HG02970 (cell line): Measurements from ENCODE around the gene AMOTL1.
"Not testable (repeated sequence)": the region's sequence is repeated elsewhere in the genome, so short reads cannot be mapped to it uniquely, and the experiment has no call there.

Experiments
- ATAC-seq: cut with Tn5 transposase; IDR thresholded peaks from one replicate; pipeline ENCODE4 v1.9.1; 2021; ENCODE audit warnings: mild to moderate bottlenecking, moderate library complexity, moderate number of reproducible peaks; ENCODE audit not compliant: unreplicated experiment, low FRiP score

Gene AMOTL1

DNA sequence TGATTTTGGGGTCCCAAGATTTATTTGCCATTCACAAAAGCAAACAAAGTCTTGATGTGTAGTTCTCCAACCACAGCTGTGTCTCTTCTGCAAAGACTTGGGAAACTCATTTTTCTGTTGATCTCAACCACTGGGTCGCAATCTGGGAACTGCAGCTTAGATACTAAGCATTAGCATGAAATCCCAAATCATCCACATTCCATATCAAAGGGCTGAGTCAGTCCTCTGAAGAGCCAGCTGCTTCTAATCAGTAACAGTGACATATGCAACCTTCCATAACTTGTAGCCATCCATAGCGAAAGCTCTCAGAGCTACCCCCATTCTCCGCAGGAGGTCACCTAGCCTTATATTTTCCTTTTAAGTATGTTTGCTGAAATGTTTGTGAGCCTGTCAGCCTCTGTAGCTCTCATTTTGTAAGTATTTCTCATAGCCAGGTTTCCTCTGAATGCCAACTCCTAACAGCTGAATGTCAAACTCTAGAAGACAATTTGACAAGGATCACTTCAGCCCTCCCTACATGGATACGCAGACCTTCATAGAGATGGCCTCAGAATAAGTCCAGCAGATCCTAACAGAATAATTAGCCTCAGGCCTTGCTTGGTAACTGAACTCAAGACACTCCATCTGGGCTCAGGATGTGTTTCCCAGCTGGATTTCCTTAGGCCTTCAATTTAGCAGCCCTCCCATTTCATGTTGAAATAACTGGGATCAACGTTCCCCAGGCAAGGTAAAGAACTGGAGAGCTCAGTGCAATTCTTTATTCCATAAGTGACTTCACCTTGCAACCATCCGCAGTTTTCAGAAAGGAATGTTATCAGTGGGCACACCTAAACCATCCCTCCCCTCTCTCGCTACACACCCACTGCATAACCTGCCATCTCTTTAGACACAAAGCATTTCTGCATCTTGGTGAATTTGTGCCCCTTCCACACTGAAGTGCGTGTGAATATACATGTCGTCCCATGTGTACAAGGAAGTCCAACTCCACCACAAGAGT lies 44.9 kb downstream of the AMOTL1 start:
- not testable (repeated sequence) for ATAC-seq

DNA sequence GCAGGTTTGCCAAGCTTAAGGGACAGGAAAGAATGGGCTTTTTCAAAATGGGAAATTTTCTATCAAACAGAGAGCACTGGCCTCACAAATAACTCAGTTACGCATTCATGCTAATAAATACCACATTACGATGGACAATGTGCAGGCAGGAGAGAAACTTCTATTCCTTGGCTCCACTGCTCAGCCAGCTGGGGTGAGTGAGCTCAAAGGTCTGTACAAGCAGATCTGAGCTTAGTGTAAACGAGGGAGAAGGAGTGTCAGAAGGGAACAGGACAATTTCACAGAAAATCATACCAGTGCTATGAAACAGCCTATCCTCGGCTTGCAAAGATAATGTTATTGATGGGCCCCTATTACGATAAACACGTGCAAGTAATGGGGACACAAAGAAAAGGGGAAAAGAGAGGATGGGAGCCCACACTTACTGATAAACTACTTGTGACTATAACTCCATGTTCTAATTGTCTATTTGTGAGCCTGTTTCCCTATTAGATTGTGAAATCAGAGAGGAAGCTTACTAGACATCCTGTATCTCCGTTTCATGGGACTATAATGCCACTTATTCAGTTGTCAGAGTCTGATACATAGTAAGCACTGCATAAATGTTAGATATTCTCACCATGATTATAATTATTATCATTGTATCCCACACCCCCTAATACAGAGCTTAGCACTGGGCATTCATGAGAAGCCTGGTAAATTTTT lies 46.3 kb downstream of the AMOTL1 start:
- no peak for ATAC-seq

- no peak for ATAC-seq
These were observed 47.7 kb downstream of the AMOTL1 start for GRCh38 chr11:94815705-94816344.

GRCh38 chr11:94820480-94820879 lies 52.3 kb downstream of the AMOTL1 start:
- no peak for ATAC-seq

DNA sequence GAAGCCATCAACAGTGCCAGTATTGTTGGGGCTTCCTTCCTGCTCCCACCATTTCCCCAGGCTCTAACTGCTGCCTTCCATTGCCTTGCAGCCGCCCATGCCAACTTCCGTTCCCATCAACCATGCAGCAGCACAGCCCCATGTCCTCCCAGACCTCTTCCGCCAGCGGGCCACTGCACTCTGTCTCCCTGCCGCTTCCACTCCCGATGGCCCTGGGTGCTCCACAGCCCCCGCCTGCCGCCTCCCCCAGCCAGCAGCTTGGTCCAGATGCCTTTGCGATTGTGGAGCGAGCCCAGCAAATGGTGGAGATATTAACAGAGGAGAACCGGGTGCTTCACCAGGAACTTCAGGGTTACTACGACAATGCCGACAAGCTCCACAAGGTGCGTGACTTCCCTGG lies 53.3 kb downstream of the AMOTL1 start:
- no peak for ATAC-seq

- no peak for ATAC-seq
These were observed 53.9 kb downstream of the AMOTL1 start for GRCh38 chr11:94822080-94822479.

- no peak for ATAC-seq
These were observed 55.1 kb downstream of the AMOTL1 start for GRCh38 chr11:94823102-94823732.

GRCh38 chr11:94825031-94825430 lies 56.9 kb downstream of the AMOTL1 start:
- no peak for ATAC-seq

- no peak for ATAC-seq
These were observed 57.3 kb downstream of the AMOTL1 start for GRCh38 chr11:94825481-94825880.

GRCh38 chr11:94826415-94826814 lies 58.3 kb downstream of the AMOTL1 start:
- no peak for ATAC-seq

GRCh38 chr11:94828088-94828487 lies 59.9 kb downstream of the AMOTL1 start:
- ATAC-seq, result no peak

GRCh38 chr11:94830722-94831510 lies 62.8 kb downstream of the AMOTL1 start:
- no peak for ATAC-seq

DNA sequence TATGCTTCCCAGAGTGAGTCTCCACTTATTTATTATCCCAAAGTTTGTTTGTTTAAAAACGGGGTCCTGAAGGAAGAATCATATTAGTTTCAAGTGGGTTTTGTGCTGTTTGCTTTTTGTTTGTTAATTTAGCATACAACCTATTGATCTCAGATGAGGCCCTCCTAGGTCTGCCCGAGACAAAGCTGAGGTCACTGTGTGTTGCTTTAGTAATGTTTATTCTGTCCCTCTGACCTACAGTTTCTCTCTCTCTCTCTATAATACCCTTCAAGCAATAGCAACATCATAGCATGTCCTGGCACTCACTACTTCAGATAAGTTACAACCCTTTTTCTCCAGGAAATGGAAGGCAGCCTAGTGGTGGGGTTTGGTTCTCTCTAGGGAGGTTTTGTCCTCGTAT lies 63.4 kb downstream of the AMOTL1 start:
- ATAC-seq, result no peak

GRCh38 chr11:94832604-94833235 lies 64.6 kb downstream of the AMOTL1 start:
- no peak for ATAC-seq

DNA sequence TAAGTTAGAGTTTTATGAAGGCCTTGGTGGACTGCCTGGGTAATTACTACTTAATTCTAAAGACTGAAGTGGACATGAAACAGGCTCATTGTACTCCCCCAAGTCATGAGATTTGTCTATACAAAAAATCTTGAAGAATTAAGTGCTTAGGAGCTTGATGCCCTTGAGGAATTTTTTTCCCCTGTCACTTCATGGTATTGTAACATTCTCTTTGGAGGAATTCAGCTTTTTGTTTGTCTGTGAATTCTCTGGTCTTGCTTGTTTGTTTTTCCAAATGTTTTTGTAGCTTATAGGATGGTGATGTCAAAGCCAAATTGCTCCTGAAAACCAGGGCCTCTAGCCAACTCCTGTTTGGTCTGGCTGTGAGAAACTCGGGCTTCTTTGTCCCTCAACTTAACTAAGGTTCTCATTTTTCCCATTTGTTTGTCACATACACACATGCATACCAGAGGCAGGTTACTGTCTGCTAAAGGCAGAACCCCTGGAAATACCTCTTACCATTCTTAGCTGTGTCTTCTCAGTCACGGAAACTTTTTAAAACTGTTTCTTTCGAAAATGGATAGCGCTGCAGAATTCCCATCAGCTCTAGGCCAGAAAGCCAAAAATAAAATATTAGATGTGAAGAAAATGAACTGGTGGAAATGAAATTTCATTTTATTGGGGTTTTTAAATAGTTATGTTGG lies 66.9 kb downstream of the AMOTL1 start:
- ATAC-seq, result no peak

- no peak for ATAC-seq
These were observed 67.4 kb downstream of the AMOTL1 start for GRCh38 chr11:94835594-94835927.

DNA sequence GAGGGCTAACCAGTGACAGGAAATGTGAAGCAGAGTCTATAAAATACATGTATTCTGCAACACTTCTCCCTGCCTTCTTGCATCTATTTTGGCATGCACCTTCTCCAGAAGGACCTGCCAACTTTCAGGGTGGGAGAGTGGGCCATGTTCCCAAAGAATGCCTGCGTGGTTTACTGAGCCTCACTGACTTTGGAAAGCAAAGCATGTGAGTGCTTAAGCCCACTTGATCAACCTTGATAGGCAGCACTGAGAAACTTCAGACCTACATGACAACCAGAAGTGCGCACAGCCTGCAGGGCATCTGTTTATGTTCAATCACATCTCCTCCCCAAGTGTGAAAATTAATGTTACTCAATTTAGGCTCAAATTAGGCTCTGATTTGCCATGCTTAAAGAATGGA lies 69.2 kb downstream of the AMOTL1 start:
- ATAC-seq, result no peak

GRCh38 chr11:94838027-94838731 lies 70.0 kb downstream of the AMOTL1 start:
- no peak for ATAC-seq
